Stimulated activated CD8-positive, alpha-beta memory T cell treated with anti-CD3 and anti-CD28 coated beads, Interleukin-2, amount 100 ng/mL, for 1 hour (primary cell): Measurements from ENCODE around the gene NOX4.
"Not testable (repeated sequence)": the region's sequence is repeated elsewhere in the genome, so short reads cannot be mapped to it uniquely, and the experiment has no call there.

Experiments
- DNase-seq, 2 donors: peaks; one replicate each; pipeline ENCODE4 v3.0.0-alpha.2; 2020; ENCODE audit warnings: low read depth in 2 of 2

NOX4 gene

GRCh38 chr11:89303029-89303428, 188.1 kb downstream of the NOX4 start:
- DNase-seq: not testable (repeated sequence)

GRCh38 chr11:89295023-89295422, 196.2 kb downstream of the NOX4 start:
- DNase-seq: not testable (repeated sequence)

- no peak for DNase-seq
These were observed 197.1 kb downstream of the NOX4 start for GRCh38 chr11:89293965-89294679.

- DNase-seq: not testable (repeated sequence)
These were observed 203.2 kb downstream of the NOX4 start for GRCh38 chr11:89288004-89288403.

- not testable (repeated sequence) for DNase-seq
These were observed 204.6 kb downstream of the NOX4 start for GRCh38 chr11:89286601-89287000.

- not testable (repeated sequence) for DNase-seq
These were observed 210.0 kb downstream of the NOX4 start for GRCh38 chr11:89281032-89281677.

- no peak for DNase-seq
These were observed 212.0 kb downstream of the NOX4 start for GRCh38 chr11:89279176-89279575.

GRCh38 chr11:89275966-89276365, 215.2 kb downstream of the NOX4 start:
- no peak for DNase-seq
